Calu3 (cell line): ENCODE results near the gene OSBP2. TPM values are rescaled to one million over a fixed set of nuclear protein-coding genes. Genes with fewer than 3 reads are reported as not detected.

Experiments used
- BruUV-seq: library from RNA; stranded (reverse); fragments of 400-500 nt; replicated peaks from 2 replicates; lab custom pipeline; 2021; lab: Mats Ljungman, UMichigan
- CTCF ChIA-PET: fragments of 300-600 bp; sonication (Branson Sonifier 250); formaldehyde crosslinking; loops from one replicate; lab custom pipeline; 2022; ENCODE audit warnings: antibody characterized with exemption; lab: Charles Lee
- DNase-seq: peaks from one replicate; pipeline ENCODE4 v3.0.0; 2022
- H3K27ac Mint-ChIP-seq: one replicate; pipeline ENCODE4 v1.8.0; 2022; ENCODE audit warnings: mixed read lengths; ENCODE audit not compliant: unreplicated experiment
- H3K27me3 Mint-ChIP-seq: one replicate; pipeline ENCODE4 v1.8.0; 2022; ENCODE audit warnings: mixed read lengths; ENCODE audit not compliant: unreplicated experiment
- H3K36me3 Mint-ChIP-seq: one replicate; pipeline ENCODE4 v1.8.0; 2022; ENCODE audit warnings: mild to moderate bottlenecking, moderate library complexity, mixed read lengths; ENCODE audit not compliant: insufficient read depth, unreplicated experiment
- H3K4me1 Mint-ChIP-seq: one replicate; pipeline ENCODE4 v1.8.0; 2022; ENCODE audit warnings: mild to moderate bottlenecking, low read depth, mixed read lengths; ENCODE audit not compliant: unreplicated experiment
- H3K4me3 Mint-ChIP-seq: one replicate; pipeline ENCODE4 v1.8.0; 2022; ENCODE audit warnings: mild to moderate bottlenecking, low read depth, moderate library complexity, mixed read lengths; ENCODE audit not compliant: unreplicated experiment
- H3K9me3 Mint-ChIP-seq: one replicate; pipeline ENCODE4 v1.8.0; 2022; ENCODE audit warnings: low read depth, mixed read lengths; ENCODE audit not compliant: unreplicated experiment
- intact Hi-C: fragments of 100-400 bp; cut with micrococcal nuclease; formaldehyde crosslinking; loops from one replicate; pipeline ENCODE4 v1.10.0; 2022; ENCODE audit not compliant: unreplicated experiment
- total RNA-seq: library from RNA; stranded (reverse); gene quantifications from 2 replicates; pipeline ENCODE4 v1.2.3, GENCODE V29; 2022
- TF ChIP-seq, protein P1 (sequence below): fragments of 200-600 bp; IDR thresholded peaks from one replicate; pipeline ENCODE4 v1.8.0; 2022; ENCODE audit warnings: antibody characterized with exemption; ENCODE audit not compliant: unreplicated experiment

Gene OSBP2
- total RNA-seq, 1 experiment from 2014 or later = 5.2 TPM

DNA sequence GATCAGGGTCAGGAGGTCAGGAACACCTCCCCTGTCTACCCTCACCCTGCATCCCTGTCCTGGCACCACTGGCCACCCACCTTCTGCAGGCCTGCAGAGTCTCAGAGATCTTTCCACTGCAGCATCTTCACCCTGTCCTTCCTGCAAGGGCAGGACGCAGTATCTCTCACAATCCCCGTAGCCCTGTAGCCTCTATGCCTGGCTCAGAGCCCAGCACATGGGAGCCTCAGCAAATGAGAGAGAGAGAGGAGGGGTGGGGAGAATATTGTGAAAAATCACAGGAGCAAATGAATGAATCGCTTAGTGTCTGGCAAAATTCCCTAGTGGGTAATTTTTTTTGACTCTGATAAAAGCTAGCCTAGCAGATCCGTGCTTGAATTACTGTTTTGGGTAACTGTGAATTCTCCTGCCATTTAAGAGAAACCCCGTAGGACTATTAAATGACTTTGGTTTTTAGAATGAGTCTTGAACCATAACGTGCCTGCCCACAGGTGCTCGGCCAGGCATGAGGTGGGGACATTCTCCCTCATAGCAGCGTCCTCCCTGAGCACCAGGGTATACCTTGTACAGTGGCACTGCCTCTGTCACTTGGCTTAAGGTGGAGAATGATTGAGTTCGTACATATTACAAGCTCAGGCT, 182.4 kb downstream of the OSBP2 start:
- CTCF ChIA-PET = no interaction called here

DNA sequence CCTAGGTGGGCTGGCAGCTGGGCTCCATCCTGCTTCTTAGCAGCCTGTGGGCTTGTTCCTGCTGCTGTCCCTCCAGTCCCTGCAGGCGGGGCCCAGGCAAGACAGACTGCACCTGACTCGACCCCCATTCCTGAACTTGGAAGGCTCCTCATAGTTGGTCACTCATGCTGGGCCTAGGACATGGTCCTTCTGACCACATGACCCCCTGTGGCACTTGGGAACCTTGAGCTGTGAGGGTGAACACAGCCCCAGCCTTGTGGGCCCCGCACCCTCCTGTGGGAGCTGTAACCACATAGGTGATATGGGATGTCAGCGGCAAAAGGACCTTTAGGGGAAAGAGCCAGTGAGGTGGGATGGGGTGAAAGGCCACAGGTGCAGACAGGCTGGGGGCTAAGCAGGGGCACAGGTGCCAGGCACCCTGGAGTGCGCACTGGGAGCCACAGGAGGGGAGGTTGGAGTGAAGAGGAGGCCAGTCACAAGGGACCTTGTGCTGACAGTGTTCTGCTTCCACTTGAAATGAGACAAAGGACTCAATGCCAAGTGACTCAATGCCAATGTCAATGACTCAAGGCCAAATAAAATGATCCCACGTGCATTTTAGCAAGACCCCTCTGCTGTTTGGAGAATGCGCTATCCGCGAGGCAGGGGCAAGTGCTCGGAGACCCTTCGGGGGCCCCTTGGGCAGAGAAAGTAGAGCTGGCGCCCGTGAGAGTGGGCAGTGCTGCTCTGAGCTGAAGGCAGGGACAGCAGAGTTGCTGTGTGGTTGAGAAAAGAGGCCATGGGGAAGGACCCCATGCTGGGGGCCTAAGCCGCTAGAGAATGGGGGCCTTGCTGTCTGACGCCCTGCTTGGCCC, 183.2 kb downstream of the OSBP2 start:
- CTCF ChIA-PET = no interaction called here
- Mint-ChIP-seq H3K4me3 (no peak overlapping the region), H3K27ac (no peak overlapping the region), H3K9me3 (no peaks in the 10 kb centered on the region), H3K36me3 (no peaks in the 10 kb centered on the region), H3K27me3 (no peaks in the 10 kb centered on the region), H3K4me1 (peaks cover 8% of the 10 kb centered on the region)
- no peak for DNase-seq
- no TSS peak for BruUV-seq
- TF ChIP-seq, protein P1, sequence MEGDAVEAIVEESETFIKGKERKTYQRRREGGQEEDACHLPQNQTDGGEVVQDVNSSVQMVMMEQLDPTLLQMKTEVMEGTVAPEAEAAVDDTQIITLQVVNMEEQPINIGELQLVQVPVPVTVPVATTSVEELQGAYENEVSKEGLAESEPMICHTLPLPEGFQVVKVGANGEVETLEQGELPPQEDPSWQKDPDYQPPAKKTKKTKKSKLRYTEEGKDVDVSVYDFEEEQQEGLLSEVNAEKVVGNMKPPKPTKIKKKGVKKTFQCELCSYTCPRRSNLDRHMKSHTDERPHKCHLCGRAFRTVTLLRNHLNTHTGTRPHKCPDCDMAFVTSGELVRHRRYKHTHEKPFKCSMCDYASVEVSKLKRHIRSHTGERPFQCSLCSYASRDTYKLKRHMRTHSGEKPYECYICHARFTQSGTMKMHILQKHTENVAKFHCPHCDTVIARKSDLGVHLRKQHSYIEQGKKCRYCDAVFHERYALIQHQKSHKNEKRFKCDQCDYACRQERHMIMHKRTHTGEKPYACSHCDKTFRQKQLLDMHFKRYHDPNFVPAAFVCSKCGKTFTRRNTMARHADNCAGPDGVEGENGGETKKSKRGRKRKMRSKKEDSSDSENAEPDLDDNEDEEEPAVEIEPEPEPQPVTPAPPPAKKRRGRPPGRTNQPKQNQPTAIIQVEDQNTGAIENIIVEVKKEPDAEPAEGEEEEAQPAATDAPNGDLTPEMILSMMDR = no peak
- intact Hi-C loops = no loop called here

More for the DNA sequence above, 182.4 kb downstream of the OSBP2 start:
- no peak for DNase-seq
- Mint-ChIP-seq H3K27ac (no peak overlapping the region), H3K27me3 (no peaks in the 10 kb centered on the region), H3K4me1 (no peaks in the 10 kb centered on the region), H3K4me3 (no peak overlapping the region), H3K9me3 (no peaks in the 10 kb centered on the region), H3K36me3 (no peaks in the 10 kb centered on the region)
- no TSS peak for BruUV-seq
- intact Hi-C loops = no loop called here
- TF ChIP-seq, protein P1 = no peak

DNA sequence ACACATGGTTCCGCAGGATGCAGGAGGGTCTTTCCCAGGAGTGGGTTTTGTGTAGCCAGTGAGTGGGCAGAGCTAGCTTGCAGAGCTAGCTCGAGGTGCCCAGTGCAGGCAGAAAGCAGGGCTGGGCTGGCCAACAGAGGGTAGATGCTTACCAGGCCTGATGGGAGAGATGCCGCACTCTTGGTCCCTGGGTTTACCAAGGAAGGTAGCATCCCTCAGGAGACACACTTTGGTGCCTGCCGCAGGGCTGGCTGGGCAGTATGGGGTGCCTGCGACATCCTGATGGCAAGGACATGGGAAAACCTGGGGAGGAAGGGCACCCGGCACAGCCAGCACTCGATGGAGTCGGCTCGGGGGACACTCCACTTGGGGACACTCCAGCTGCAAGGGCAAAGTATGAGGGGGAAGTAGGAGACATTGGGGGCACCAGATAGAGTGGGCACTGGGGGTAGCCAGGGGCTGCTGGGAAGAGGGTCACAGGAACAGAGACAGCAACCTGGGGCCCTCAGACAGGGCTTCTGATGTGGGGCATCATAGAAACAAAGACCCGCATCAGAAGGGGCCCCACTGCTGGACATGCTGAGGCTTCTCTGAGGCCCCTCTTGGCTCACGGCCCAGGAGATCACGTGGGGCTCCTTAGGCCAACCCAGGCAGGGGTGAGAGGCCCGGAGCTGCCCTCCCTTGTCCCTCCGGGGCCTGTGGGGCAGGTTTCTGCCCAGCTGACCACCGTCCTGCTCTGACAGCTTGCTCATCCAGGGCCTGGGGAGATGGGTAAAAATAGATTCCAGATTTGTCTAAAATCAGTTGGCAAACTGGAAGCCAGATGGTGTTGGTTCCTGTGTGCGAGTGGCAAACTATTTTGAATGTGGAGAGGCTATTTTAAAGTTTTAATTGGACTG, 184.1 kb downstream of the OSBP2 start:
- no TSS peak for BruUV-seq
- CTCF ChIA-PET = interaction anchor here (0.8 kb wide), 1 partner anchor 62 kb away, joined by 3 read pairs; no protein-coding TSS in a partner anchor
- Mint-ChIP-seq H3K9me3 (no peaks in the 10 kb centered on the region), H3K4me3 (no peak overlapping the region), H3K27me3 (no peaks in the 10 kb centered on the region), H3K4me1 (peaks cover 8% of the 10 kb centered on the region), H3K27ac (no peak overlapping the region), H3K36me3 (no peaks in the 10 kb centered on the region)
- no peak for DNase-seq
- TF ChIP-seq, protein P1 = no peak
- intact Hi-C loops = no loop called here

DNA sequence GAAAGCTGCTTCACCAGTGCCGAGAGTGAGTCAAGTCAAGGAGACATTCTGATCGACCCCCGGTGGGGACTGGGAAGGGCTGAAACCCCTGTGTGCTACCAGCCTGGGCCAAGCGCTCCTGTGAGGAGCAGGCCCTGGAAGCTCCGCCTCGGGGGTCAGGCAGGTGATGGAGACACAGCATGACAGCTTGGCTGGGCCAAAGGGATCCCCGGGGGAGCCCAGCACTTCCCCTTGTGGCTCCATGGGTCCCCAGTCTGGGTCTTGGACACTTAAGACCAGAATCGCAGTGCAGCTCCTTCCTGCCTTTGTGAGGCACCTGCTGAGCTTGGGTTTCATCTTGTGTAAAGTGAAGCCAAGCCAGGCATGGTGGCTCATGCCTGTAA, 184.7 kb downstream of the OSBP2 start:
- BruUV-seq = no TSS peak
- Mint-ChIP-seq H3K4me3 (no peak overlapping the region), H3K27ac (no peak overlapping the region), H3K4me1 (peaks cover 8% of the 10 kb centered on the region), H3K27me3 (no peaks in the 10 kb centered on the region), H3K36me3 (no peaks in the 10 kb centered on the region), H3K9me3 (no peaks in the 10 kb centered on the region)
- TF ChIP-seq, protein P1 = no peak
- no peak for DNase-seq
- CTCF ChIA-PET = interaction anchor here (0.8 kb wide), 1 partner anchor 63 kb away, joined by 3 read pairs; no protein-coding TSS in a partner anchor
- intact Hi-C loops = no loop called here
